ENCODE results near the gene ZBTB16.

Gene ZBTB16

GRCh38 chr11:114132417-114132816 is 72.9 kb downstream of the ZBTB16 start:
- H3K4me1 ChIP-seq: no peaks in the 10 kb centered on the region
- peaks cover 4% of the 10 kb centered on the region; the same call in 1 of the 2 replicates for H3K27me3 ChIP-seq (ENCODE audit: low read depth)
- H3K9me3 ChIP-seq: no peaks in the 10 kb centered on the region
- no peak for DNase-seq (ENCODE audit: low spot score in 2 of 2)
- no peak overlapping the region for H3K4me3 ChIP-seq
- in situ Hi-C loops (cut with MboI; ENCODE audit: low sequenced_read_pairs): no loop called here
- no peaks in the 10 kb centered on the region for H3K36me3 ChIP-seq (replicated peaks)

- no peaks in the 10 kb centered on the region for H3K36me3 ChIP-seq (replicated peaks)
- DNase-seq (ENCODE audit: low spot score in 2 of 2): no peak
- no peaks in the 10 kb centered on the region for H3K9me3 ChIP-seq
- in situ Hi-C loops (cut with MboI; ENCODE audit: low sequenced_read_pairs): no loop called here
- H3K4me1 ChIP-seq: no peaks in the 10 kb centered on the region
- no peak overlapping the region for H3K4me3 ChIP-seq
- peaks cover 7% of the 10 kb centered on the region; the same call in 1 of the 2 replicates for H3K27me3 ChIP-seq (ENCODE audit: low read depth)
Observed at GRCh38 chr11:114132944-114133394, 73.5 kb downstream of the ZBTB16 start.

GRCh38 chr11:114133548-114134329 is 74.2 kb downstream of the ZBTB16 start:
- H3K36me3 ChIP-seq (replicated peaks): no peaks in the 10 kb centered on the region
- no peak overlapping the region for H3K4me3 ChIP-seq
- in situ Hi-C loops (cut with MboI; ENCODE audit: low sequenced_read_pairs): no loop called here
- no peaks in the 10 kb centered on the region for H3K4me1 ChIP-seq
- no peaks in the 10 kb centered on the region for H3K9me3 ChIP-seq
- no peak for DNase-seq (ENCODE audit: low spot score in 2 of 2)
- H3K27me3 ChIP-seq (ENCODE audit: low read depth): peaks cover 13% of the 10 kb centered on the region

GRCh38 chr11:114134870-114135269 is 75.4 kb downstream of the ZBTB16 start:
- no peaks in the 10 kb centered on the region for H3K36me3 ChIP-seq (replicated peaks)
- in situ Hi-C loops (cut with MboI; ENCODE audit: low sequenced_read_pairs): no loop called here
- no peak for DNase-seq (ENCODE audit: low spot score in 2 of 2)
- no peak overlapping the region for H3K4me3 ChIP-seq
- H3K9me3 ChIP-seq: no peaks in the 10 kb centered on the region
- H3K4me1 ChIP-seq: no peaks in the 10 kb centered on the region
- peaks cover 21% of the 10 kb centered on the region for H3K27me3 ChIP-seq (ENCODE audit: low read depth)

- in situ Hi-C loops (cut with MboI; ENCODE audit: low sequenced_read_pairs): no loop called here
- Histone ChIP-seq H3K4me3 (no peak overlapping the region), H3K27me3 (ENCODE audit: low read depth) (peaks cover 27% of the 10 kb centered on the region), H3K9me3 (no peaks in the 10 kb centered on the region), H3K36me3 (replicated peaks) (no peaks in the 10 kb centered on the region), H3K4me1 (no peaks in the 10 kb centered on the region)
- DNase-seq (ENCODE audit: low spot score in 2 of 2): no peak
Observed at GRCh38 chr11:114135737-114136151, 76.2 kb downstream of the ZBTB16 start.

GRCh38 chr11:114136686-114137640 is 77.5 kb downstream of the ZBTB16 start:
- no peaks in the 10 kb centered on the region for H3K4me1 ChIP-seq
- H3K9me3 ChIP-seq: no peaks in the 10 kb centered on the region
- no peak overlapping the region for H3K4me3 ChIP-seq
- H3K27me3 ChIP-seq (ENCODE audit: low read depth): peaks cover 36% of the 10 kb centered on the region
- DNase-seq (ENCODE audit: low spot score in 2 of 2): no peak
- in situ Hi-C loops (cut with MboI; ENCODE audit: low sequenced_read_pairs): no loop called here
- no peaks in the 10 kb centered on the region for H3K36me3 ChIP-seq (replicated peaks)

- in situ Hi-C loops (cut with MboI; ENCODE audit: low sequenced_read_pairs): no loop called here
- peaks cover 39% of the 10 kb centered on the region for H3K27me3 ChIP-seq (ENCODE audit: low read depth)
- H3K36me3 ChIP-seq (replicated peaks): no peaks in the 10 kb centered on the region
- H3K4me1 ChIP-seq: no peaks in the 10 kb centered on the region
- no peak overlapping the region for H3K4me3 ChIP-seq
- no peak for DNase-seq (ENCODE audit: low spot score in 2 of 2)
- H3K9me3 ChIP-seq: no peaks in the 10 kb centered on the region
Observed at GRCh38 chr11:114137838-114138237, 78.3 kb downstream of the ZBTB16 start.

GRCh38 chr11:114138411-114138810 is 78.9 kb downstream of the ZBTB16 start:
- DNase-seq (ENCODE audit: low spot score in 2 of 2): no peak
- in situ Hi-C loops (cut with MboI; ENCODE audit: low sequenced_read_pairs): no loop called here
- Histone ChIP-seq H3K4me3 (no peak overlapping the region), H3K9me3 (no peaks in the 10 kb centered on the region), H3K27me3 (ENCODE audit: low read depth) (peaks cover 39% of the 10 kb centered on the region), H3K4me1 (no peaks in the 10 kb centered on the region), H3K36me3 (replicated peaks) (no peaks in the 10 kb centered on the region)

- Histone ChIP-seq H3K36me3 (replicated peaks) (no peaks in the 10 kb centered on the region), H3K4me3 (no peak overlapping the region), H3K9me3 (no peaks in the 10 kb centered on the region), H3K4me1 (no peaks in the 10 kb centered on the region), H3K27me3 (ENCODE audit: low read depth) (peaks cover 44% of the 10 kb centered on the region)
- in situ Hi-C loops (cut with MboI; ENCODE audit: low sequenced_read_pairs): no loop called here
- no peak for DNase-seq (ENCODE audit: low spot score in 2 of 2)
Observed at GRCh38 chr11:114140826-114141225, 81.3 kb downstream of the ZBTB16 start.

GRCh38 chr11:114141863-114142580 is 82.5 kb downstream of the ZBTB16 start:
- H3K36me3 ChIP-seq (replicated peaks): no peaks in the 10 kb centered on the region
- H3K27me3 ChIP-seq (ENCODE audit: low read depth): peaks cover 44% of the 10 kb centered on the region
- no peak overlapping the region for H3K4me3 ChIP-seq
- DNase-seq (ENCODE audit: low spot score in 2 of 2): no peak
- no peaks in the 10 kb centered on the region for H3K4me1 ChIP-seq
- in situ Hi-C loops (cut with MboI; ENCODE audit: low sequenced_read_pairs): no loop called here
- H3K9me3 ChIP-seq: no peaks in the 10 kb centered on the region

- in situ Hi-C loops (cut with MboI; ENCODE audit: low sequenced_read_pairs): no loop called here
- Histone ChIP-seq H3K27me3 (ENCODE audit: low read depth) (peaks cover 41% of the 10 kb centered on the region), H3K9me3 (no peaks in the 10 kb centered on the region), H3K4me1 (no peaks in the 10 kb centered on the region), H3K36me3 (replicated peaks) (no peaks in the 10 kb centered on the region), H3K4me3 (no peak overlapping the region)
- DNase-seq (ENCODE audit: low spot score in 2 of 2): no peak
Observed at GRCh38 chr11:114142707-114143106, 83.2 kb downstream of the ZBTB16 start.

GRCh38 chr11:114145166-114145775 is 85.8 kb downstream of the ZBTB16 start:
- in situ Hi-C loops (cut with MboI; ENCODE audit: low sequenced_read_pairs): no loop called here
- Histone ChIP-seq H3K4me1 (no peaks in the 10 kb centered on the region), H3K36me3 (replicated peaks) (no peaks in the 10 kb centered on the region), H3K4me3 (no peak overlapping the region), H3K9me3 (no peaks in the 10 kb centered on the region), H3K27me3 (ENCODE audit: low read depth) (peaks cover 21% of the 10 kb centered on the region)
- no peak for DNase-seq (ENCODE audit: low spot score in 2 of 2)

GRCh38 chr11:114147375-114148012 is 88.0 kb downstream of the ZBTB16 start:
- no peak for DNase-seq (ENCODE audit: low spot score in 2 of 2)
- no peak overlapping the region for H3K4me3 ChIP-seq
- H3K4me1 ChIP-seq: no peaks in the 10 kb centered on the region
- H3K36me3 ChIP-seq (replicated peaks): no peaks in the 10 kb centered on the region
- no peaks in the 10 kb centered on the region for H3K9me3 ChIP-seq
- peaks cover 5% of the 10 kb centered on the region; the same call in 1 of the 2 replicates for H3K27me3 ChIP-seq (ENCODE audit: low read depth)
- in situ Hi-C loops (cut with MboI; ENCODE audit: low sequenced_read_pairs): no loop called here

All from HAP-1 (cell line).